Sigmoid colon (tissue), 7 donors: ENCODE results near the gene GORAB. TPM values are rescaled to one million over a fixed set of nuclear protein-coding genes. Genes with fewer than 3 reads are reported as not detected.

Experiments
- DNase-seq: peaks from one replicate; pipeline ENCODE4 v3.0.0-alpha.2; 2019
- H3K27ac ChIP-seq, 4 donors: fragments of 200-600 bp; sonication (generic); one replicate each; pipeline ENCODE4 v1.5.1; 2016 to 2019; ENCODE audit warnings: mild to moderate bottlenecking in 1 of 4
- H3K27me3 ChIP-seq, 3 donors: fragments of 200-600 bp; sonication (generic); one replicate each; pipeline ENCODE4 v1.5.1; 2019; ENCODE audit warnings: mild to moderate bottlenecking in 1 of 3
- H3K36me3 ChIP-seq, 4 donors: fragments of 200-600 bp; sonication (generic); one replicate each; pipeline ENCODE4 v1.5.1; 2016 to 2019
- H3K4me1 ChIP-seq, 4 donors: fragments of 200-600 bp; sonication (generic); one replicate each; pipeline ENCODE4 v1.5.1; 2017 to 2019
- H3K4me3 ChIP-seq, 4 donors: fragments of 200-600 bp; sonication (generic); one replicate each; pipeline ENCODE4 v1.5.1; 2017 to 2019; ENCODE audit warnings: mild to moderate bottlenecking in 2 of 4, moderate library complexity in 1 of 4
- H3K9me3 ChIP-seq, 4 donors: fragments of 200-600 bp in 3 of 4; sonication (generic) in 3 of 4; one replicate each; pipeline versions ENCODE4 v1.5.1 to v1.6.1; 2013 to 2019
- CTCF ChIP-seq, 4 experiments: fragments of 450-650 bp in 3 of 4; fragments of 200-600 bp in 1 of 4; IDR thresholded peaks; one replicate each; pipeline ENCODE4 v1.5.1; 2016 to 2019; ENCODE audit warnings: antibody characterized with exemption in 4 of 4, mild to moderate bottlenecking in 3 of 4, moderate library complexity in 2 of 4
- EP300 ChIP-seq, 4 donors: sonication (generic); formaldehyde crosslinking; IDR thresholded peaks; one replicate each; pipeline ENCODE4 v1.6.1; 2017; ENCODE audit warnings: antibody characterized with exemption in 4 of 4
- POLR2A ChIP-seq, 2 donors: fragments of 450-650 bp; IDR thresholded peaks; one replicate each; pipeline ENCODE4 v1.6.1; 2016; ENCODE audit warnings: antibody characterized with exemption in 2 of 2, mild to moderate bottlenecking in 2 of 2, moderate library complexity in 2 of 2
- POLR2AphosphoS5 ChIP-seq, 4 donors: sonication (generic); formaldehyde crosslinking; IDR thresholded peaks; one replicate each; pipeline ENCODE4 v1.6.1; 2017; ENCODE audit warnings: antibody characterized with exemption in 4 of 4
- WGBS, 2 donors: extraction: QIAGEN DNeasy Blood & Tissue Kit; methylation state at CpG; one replicate each; pipeline ENCODE4 v1.1.7; 2013; 5-methylcytosine and 5-hydroxymethylcytosine counted together
- intact Hi-C: fragments of 100-400 bp; cut with DNase I; formaldehyde crosslinking; loops from one replicate; pipeline ENCODE4 v1.15.1; 2023
- polyA plus RNA-seq, 3 donors: library from polyadenylated mRNA; stranded (reverse); fragments of 200-250 nt; gene quantifications; one replicate each; pipeline ENCODE4 v1.2.3, GENCODE V29; 2013
- total RNA-seq, 4 donors: library from RNA; depleted of rRNA; stranded (reverse); fragments of >200 nt; gene quantifications; one replicate each; pipeline ENCODE4 v1.1.0, GENCODE V29; 2016
- donor health status: healthy with polysubstance abuse.
- donor health status: Bipolar disorder and iron deficiency.
- donor health status: healthy.

GORAB gene
- total and polyA plus RNA-seq, 7 donors = 4.8 to 13.8 (median 8.9) TPM

GRCh38 chr1:170560681-170561285, 28.8 kb downstream of the GORAB start:
- Histone ChIP-seq H3K4me3 (no peak overlapping the region), H3K27ac (no peak overlapping the region), H3K27me3 (no peaks in the 10 kb centered on the region), H3K36me3 (no peaks in the 10 kb centered on the region), H3K4me1 (peaks cover 0 to 9% (median 0%) of the 10 kb centered on the region in 4 donors), H3K9me3 (peaks cover 0 to 4% (median 2%) of the 10 kb centered on the region in 4 donors)
- intact Hi-C loops = no loop called here
- 84 to 94% methylated on average over 4 of the region's 4 CpGs for WGBS, 2 donors
- no peak for DNase-seq
- TF ChIP-seq POLR2A (IDR thresholded peaks at IDR 0.05) = no peak
- TF ChIP-seq CTCF (IDR thresholded peaks at IDR 0.05) = no peak
- TF ChIP-seq EP300 (IDR thresholded peaks at IDR 0.05) = no peak
- no peak for TF ChIP-seq POLR2AphosphoS5 (IDR thresholded peaks at IDR 0.05)

- peaks cover 0 to 9% (median 0%) of the 10 kb centered on the region in 4 donors for H3K4me1 ChIP-seq
- no peaks in the 10 kb centered on the region for H3K36me3 ChIP-seq
- H3K4me3 ChIP-seq = no peak overlapping the region
- peak; percentile 29 to 71 (median 36) for TF ChIP-seq POLR2AphosphoS5 (IDR thresholded peaks at IDR 0.05)
- TF ChIP-seq POLR2A (IDR thresholded peaks at IDR 0.05) = no peak
- no peak for TF ChIP-seq CTCF (IDR thresholded peaks at IDR 0.05)
- no peak for TF ChIP-seq EP300 (IDR thresholded peaks at IDR 0.05)
- peak; percentile 79 for DNase-seq
- peaks cover 0 to 4% (median 2%) of the 10 kb centered on the region in 4 donors for H3K9me3 ChIP-seq
- no peaks in the 10 kb centered on the region for H3K27me3 ChIP-seq
- H3K27ac ChIP-seq = peak overlapping the region; percentile 27 to 70 (median 57)
- intact Hi-C loops = no loop called here
- WGBS, 2 donors = 54 to 69% methylated on average over 7 of the region's 7 CpGs
Measured at GRCh38 chr1:170562646-170563338, 30.8 kb downstream of the GORAB start.

- 75 to 88% methylated on average over 3 of the region's 3 CpGs for WGBS, 2 donors
Measured at GRCh38 chr1:170567214-170567613, 35.2 kb downstream of the GORAB start.

GRCh38 chr1:170568197-170568596, 36.2 kb downstream of the GORAB start:
- H3K4me1 ChIP-seq = peaks cover 0 to 3% (median 0%) of the 10 kb centered on the region in 4 donors
- TF ChIP-seq POLR2A (IDR thresholded peaks at IDR 0.05) = no peak
- TF ChIP-seq CTCF (IDR thresholded peaks at IDR 0.05) = no peak
- TF ChIP-seq POLR2AphosphoS5 (IDR thresholded peaks at IDR 0.05) = no peak
- TF ChIP-seq EP300 (IDR thresholded peaks at IDR 0.05) = no peak
- no peak overlapping the region for H3K27ac ChIP-seq
- intact Hi-C loops = no loop called here
- no peak overlapping the region for H3K4me3 ChIP-seq
- H3K9me3 ChIP-seq = no peaks in the 10 kb centered on the region
- no peaks in the 10 kb centered on the region for H3K36me3 ChIP-seq
- H3K27me3 ChIP-seq = no peaks in the 10 kb centered on the region
- DNase-seq = no peak

More at GRCh38 chr1:170567214-170567613, 35.2 kb downstream of the GORAB start:
- H3K4me3 ChIP-seq = no peak overlapping the region
- H3K27ac ChIP-seq = no peak overlapping the region
- intact Hi-C loops = no loop called here
- no peaks in the 10 kb centered on the region for H3K9me3 ChIP-seq
- no peaks in the 10 kb centered on the region for H3K27me3 ChIP-seq
- no peaks in the 10 kb centered on the region for H3K36me3 ChIP-seq
- peaks cover 0 to 9% (median 0%) of the 10 kb centered on the region in 4 donors for H3K4me1 ChIP-seq
- no peak for DNase-seq
- TF ChIP-seq EP300 (IDR thresholded peaks at IDR 0.05) (no peak), CTCF (IDR thresholded peaks at IDR 0.05) (no peak), POLR2AphosphoS5 (IDR thresholded peaks at IDR 0.05) (no peak), POLR2A (IDR thresholded peaks at IDR 0.05) (no peak)
